Measurements from ENCODE around the gene AKAP13.

Gene AKAP13

GRCh38 chr15:85760531-85761371, 380.3 kb downstream of the AKAP13 start:
- no peak for DNase-seq

GRCh38 chr15:85761635-85762034, 381.2 kb downstream of the AKAP13 start:
- no peak for DNase-seq

- DNase-seq, result no peak
Observed at GRCh38 chr15:85762039-85762755, 381.8 kb downstream of the AKAP13 start.

DNA sequence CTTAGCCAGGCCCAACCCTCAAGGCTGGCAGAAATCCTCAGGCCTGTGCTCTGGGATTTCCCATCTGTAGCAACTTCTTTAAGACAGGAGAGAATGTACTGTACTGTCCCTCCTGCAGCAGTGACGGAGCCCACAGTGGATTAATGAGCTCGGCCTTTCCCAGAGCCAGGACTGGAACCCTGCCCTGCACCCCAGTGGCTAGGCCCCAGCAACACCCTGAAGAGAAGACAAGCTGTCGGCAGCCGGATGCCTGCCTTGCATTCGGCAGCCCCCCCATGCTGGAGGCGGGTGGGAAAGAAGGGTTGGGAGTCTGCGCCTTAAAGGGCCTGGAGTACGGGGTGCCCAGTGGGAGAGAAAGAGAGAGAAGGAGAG, 382.3 kb downstream of the AKAP13 start:
- DNase-seq, result no peak

- DNase-seq, result no peak
Observed at GRCh38 chr15:85763157-85763556, 382.8 kb downstream of the AKAP13 start.

- no peak for DNase-seq
Observed at GRCh38 chr15:85763673-85764633, 383.6 kb downstream of the AKAP13 start.

GRCh38 chr15:85764649-85765277, 384.4 kb downstream of the AKAP13 start:
- DNase-seq, result peak; percentile 32

- DNase-seq, result no peak
Observed at GRCh38 chr15:85766001-85766831, 385.8 kb downstream of the AKAP13 start.

- no peak for DNase-seq
Observed at GRCh38 chr15:85767785-85768529, 387.6 kb downstream of the AKAP13 start.

GRCh38 chr15:85768595-85769168, 388.3 kb downstream of the AKAP13 start:
- DNase-seq, result no peak

GRCh38 chr15:85769182-85769900, 388.9 kb downstream of the AKAP13 start:
- no peak for DNase-seq

DNA sequence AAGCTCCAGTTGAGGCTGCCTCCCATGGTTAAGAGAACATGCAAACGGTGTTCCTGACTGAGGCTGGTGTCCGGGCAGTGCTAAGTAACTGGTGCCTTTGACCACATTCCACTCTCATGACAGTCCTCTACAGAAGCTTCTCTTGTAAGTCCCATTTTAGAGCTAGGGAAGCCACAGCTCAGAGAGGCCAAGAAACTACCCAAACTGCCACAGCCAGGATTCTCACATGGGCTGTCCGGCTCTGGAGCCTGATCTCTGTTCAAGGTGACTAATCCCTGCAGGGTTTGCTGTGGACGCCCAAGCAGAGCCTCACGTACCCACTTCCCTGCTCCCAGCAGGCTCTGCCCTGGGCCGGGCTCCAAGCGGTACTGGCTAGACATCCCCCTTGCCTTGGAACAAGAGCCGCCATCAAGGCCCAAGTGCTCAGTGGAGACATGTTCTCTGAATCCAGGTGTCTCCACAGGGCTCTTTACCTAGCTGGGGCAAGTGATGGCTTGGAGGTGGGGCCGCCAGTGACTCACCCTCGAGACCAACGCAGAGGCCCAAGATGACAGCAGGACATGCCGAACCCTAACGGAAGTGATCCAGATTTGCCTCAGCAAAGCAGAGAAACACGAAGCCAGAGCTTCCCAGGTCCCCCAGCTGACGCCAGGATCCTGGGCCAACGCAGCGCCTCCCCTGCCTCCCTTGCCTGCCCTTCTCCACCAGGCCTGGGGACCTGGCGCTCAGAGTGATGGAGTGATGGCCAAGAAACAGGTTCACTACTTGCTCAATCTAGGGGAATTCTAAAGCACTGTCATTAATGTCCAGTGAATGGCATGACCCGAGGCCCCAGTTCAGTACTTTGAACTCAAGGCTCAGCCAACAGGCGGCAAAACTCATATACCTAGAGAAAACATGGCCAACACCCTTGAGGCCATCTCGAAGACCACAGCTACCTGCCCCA, 390.0 kb downstream of the AKAP13 start:
- peak; percentile 29 for DNase-seq

GRCh38 chr15:85771271-85771670, 390.9 kb downstream of the AKAP13 start:
- DNase-seq, result no peak

DNA sequence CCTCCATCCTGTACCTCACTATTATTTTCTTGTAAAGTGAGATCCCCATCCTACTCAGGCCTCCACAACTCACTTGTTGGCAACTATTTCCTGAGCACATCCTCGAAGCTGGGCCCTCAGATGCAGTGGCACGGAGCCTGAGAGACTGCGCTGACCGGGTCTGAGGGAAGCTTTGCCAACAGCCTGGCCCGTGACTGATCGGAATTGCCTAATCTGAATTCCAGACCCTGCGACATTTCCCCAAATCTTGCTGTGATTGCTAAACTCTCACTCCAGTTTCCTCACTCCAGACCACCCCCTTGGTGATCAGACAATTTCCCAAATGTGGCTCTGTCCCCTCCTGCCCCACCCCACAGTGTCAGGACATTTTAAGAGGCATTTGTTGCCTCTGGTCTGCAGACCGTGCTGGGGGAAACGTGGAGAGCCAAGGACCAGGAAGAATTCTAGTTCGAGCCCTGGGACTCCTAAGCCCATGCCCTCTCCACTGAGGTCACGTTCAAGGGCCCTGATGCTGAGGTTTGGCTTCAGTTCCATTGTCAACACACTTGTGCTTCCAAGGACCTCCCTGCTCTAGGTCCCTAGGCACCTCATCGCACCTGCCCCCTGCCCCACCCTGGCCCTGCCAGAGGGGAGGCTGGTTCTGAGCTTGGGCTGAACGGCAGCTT, 391.5 kb downstream of the AKAP13 start:
- DNase-seq, result no peak

DNA sequence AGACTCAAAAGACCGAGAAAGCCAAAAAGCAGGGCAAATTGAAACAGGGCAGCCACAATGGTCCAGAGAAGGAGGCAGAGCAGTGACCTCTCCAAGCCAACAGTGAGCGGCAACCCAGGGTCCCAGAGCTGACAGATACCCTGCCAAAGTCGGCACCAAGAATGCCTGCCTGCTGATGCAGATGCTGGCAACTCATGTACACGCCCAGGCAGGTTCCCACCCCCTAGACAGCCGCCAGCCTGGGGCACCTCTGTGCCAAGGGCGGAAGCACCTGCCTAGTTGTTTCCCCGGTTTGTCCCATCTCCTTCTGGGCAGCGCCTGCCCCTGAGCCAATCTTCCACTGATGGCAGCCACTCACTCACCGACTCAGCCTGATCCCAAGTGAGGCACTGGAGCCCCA, 392.3 kb downstream of the AKAP13 start:
- DNase-seq, result no peak

DNA sequence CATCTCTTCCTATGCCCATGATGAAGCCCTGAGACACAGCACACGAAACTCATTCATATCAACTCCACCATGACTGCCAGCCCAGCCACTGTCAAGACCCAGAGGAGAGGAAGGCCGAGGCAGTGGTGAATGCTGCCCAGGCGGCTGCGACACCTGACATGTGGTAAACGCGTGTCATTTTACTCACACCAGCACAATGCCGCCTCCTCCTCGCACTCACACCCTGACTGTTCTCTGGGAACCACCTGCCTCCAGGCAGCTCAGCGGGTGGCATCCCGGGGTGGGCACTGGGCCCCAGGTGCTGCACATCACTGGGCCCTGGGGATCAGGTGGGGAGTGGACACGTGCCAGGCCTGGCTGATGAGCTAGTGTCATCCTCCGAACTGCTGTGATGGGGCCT, 392.8 kb downstream of the AKAP13 start:
- no peak for DNase-seq

DNA sequence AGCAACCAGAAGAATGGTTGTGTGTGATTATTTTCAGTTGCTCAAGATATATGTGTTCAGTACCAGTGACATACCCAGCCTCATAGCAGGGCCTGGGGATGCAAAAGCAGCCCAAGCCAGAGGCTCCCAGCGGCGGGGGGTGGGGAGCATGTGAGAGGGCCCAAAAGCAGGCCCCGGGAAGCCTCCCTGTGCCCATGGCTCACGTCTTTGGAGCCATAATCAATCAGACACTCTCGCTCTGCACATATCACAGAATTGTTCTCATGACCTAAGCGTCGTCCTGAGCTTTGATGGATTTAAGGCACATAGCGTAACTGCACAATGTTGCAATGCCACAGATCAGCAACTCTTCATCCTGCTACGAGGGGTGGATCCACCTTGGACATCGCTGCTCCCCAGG, 393.6 kb downstream of the AKAP13 start:
- DNase-seq, result no peak

Data from fibroblast of skin of scalp (primary cell).